C4-2B (cell line): ENCODE measurements around the gene ILF3.

ENCODE experiments used
- H3K27ac ChIP-seq: fragments of 450-650 bp; 2 replicates; pipeline ENCODE4 v1.5.1; 2017
- CTCF ChIP-seq: fragments of 450-650 bp; conservative IDR thresholded peaks from 2 replicates; pipeline ENCODE4 v1.5.1; 2017; ENCODE audit warnings: mild to moderate bottlenecking
- ZFX ChIP-seq: fragments of 450-650 bp; IDR thresholded peaks from 2 replicates; pipeline ENCODE4 v1.6.1; 2017

Gene ILF3

GRCh38 chr19:10680545-10681135, 26.5 kb downstream of the ILF3 start:
- no peak overlapping the region for H3K27ac ChIP-seq
- TF ChIP-seq CTCF (no peak), ZFX (no peak)

- no peak for TF ChIP-seq CTCF
- TF ChIP-seq ZFX = no peak
- no peak overlapping the region for H3K27ac ChIP-seq
These were observed 27.5 kb downstream of the ILF3 start for GRCh38 chr19:10681658-10682057.

GRCh38 chr19:10682397-10683063, 28.4 kb downstream of the ILF3 start:
- TF ChIP-seq ZFX (no peak), CTCF (no peak)
- no peak overlapping the region for H3K27ac ChIP-seq

- H3K27ac ChIP-seq = no peak overlapping the region
- TF ChIP-seq ZFX = no peak
- no peak for TF ChIP-seq CTCF
These were observed 28.9 kb downstream of the ILF3 start for GRCh38 chr19:10683064-10683426.

- no peak for TF ChIP-seq ZFX
- TF ChIP-seq CTCF = no peak
- H3K27ac ChIP-seq = no peak overlapping the region
These were observed 29.4 kb downstream of the ILF3 start for GRCh38 chr19:10683582-10683981.

- TF ChIP-seq CTCF = no peak
- TF ChIP-seq ZFX = no peak
- no peak overlapping the region for H3K27ac ChIP-seq
These were observed 31.1 kb downstream of the ILF3 start for GRCh38 chr19:10685210-10685609.

- no peak for TF ChIP-seq CTCF
- no peak overlapping the region for H3K27ac ChIP-seq
These were observed 32.0 kb downstream of the ILF3 start for GRCh38 chr19:10686193-10686592.
